Kidney (tissue), 14 donors: ENCODE data around the gene MORN2. TPM values are rescaled to one million over a fixed set of nuclear protein-coding genes. Genes with fewer than 3 reads are reported as not detected.

ENCODE experiments used
- DNase-seq, 5 donors: peaks; one replicate each; pipeline ENCODE4 v3.0.0-alpha.2; 2013 to 2020
- FAIRE-seq: peaks from 2 replicates; lab custom pipeline; 2012; peaks lifted over from hg19 to GRCh38; lab: Jason Lieb, UNC
- H3K27ac ChIP-seq, 2 donors: one replicate each; pipeline ENCODE4 v1.7.0; 2013; ENCODE audit warnings: low read depth in 2 of 2, low read length in 2 of 2, inconsistent platforms in 1 of 2
- H3K27me3 ChIP-seq: one replicate; pipeline ENCODE4 v1.7.1; 2013; ENCODE audit warnings: low read length, inconsistent platforms; ENCODE audit not compliant: control insufficient read depth, insufficient read depth
- H3K36me3 ChIP-seq, 3 donors: one replicate each; pipeline versions ENCODE4 v1.7.0 to v1.7.1; 2013; ENCODE audit warnings: low read length in 3 of 3, control low read depth in 1 of 3, inconsistent platforms in 1 of 3; ENCODE audit not compliant: insufficient read depth in 3 of 3, control insufficient read depth in 2 of 3
- H3K4me1 ChIP-seq, 3 donors: one replicate each; pipeline versions ENCODE4 v1.7.0 to v1.7.1; 2013; ENCODE audit warnings: low read length in 3 of 3, inconsistent platforms in 1 of 3, low read depth in 1 of 3; ENCODE audit not compliant: control insufficient read depth in 2 of 3, insufficient read depth in 2 of 3
- H3K4me3 ChIP-seq, 3 donors: one replicate each; pipeline versions ENCODE4 v1.7.0 to v1.8.1; 2013; ENCODE audit warnings: low read length in 3 of 3, control low read depth in 1 of 3, inconsistent platforms in 1 of 3
- H3K9ac ChIP-seq, 3 donors: one replicate each; pipeline versions ENCODE4 v1.7.0 to v1.7.1; 2013; ENCODE audit warnings: low read length in 3 of 3, control low read depth in 1 of 3, inconsistent platforms in 1 of 3
- H3K9me3 ChIP-seq, 3 donors: one replicate each; pipeline versions ENCODE4 v1.7.0 to v1.7.1; 2013; ENCODE audit warnings: low read length in 3 of 3, control low read depth in 1 of 3, inconsistent platforms in 1 of 3; ENCODE audit not compliant: control insufficient read depth in 2 of 3, insufficient read depth in 1 of 3
- intact Hi-C: fragments of 100-400 bp; cut with DNase I; formaldehyde crosslinking; loops from one replicate; pipeline ENCODE4 v1.11.1; 2022
- polyA plus RNA-seq: library from polyadenylated mRNA; stranded (reverse); fragments of 350-450 nt; fragmentation: Illumina TruSeq; extraction: RNeasy Lipid Tissue Mini Kit (QIAGEN cat#74804); gene quantifications from one replicate; pipeline ENCODE4 v1.2.3, GENCODE V29; 2014; ENCODE audit warnings: low read depth, low replicate concordance; ENCODE audit not compliant: insufficient read depth
- total RNA-seq: library from RNA; stranded (reverse); fragmentation: NEBNext Ultra II Directional; extraction: Animal tissue kit (Norgen Biotek cat#: 25700); gene quantifications from one replicate; pipeline ENCODE4 v1.2.1, GENCODE V29; 2021
- TF ChIP-seq, protein P1 (sequence below): IDR thresholded peaks from 3 replicates; pipeline ENCODE4 v1.5.1; 2012; ENCODE audit warnings: mild to moderate bottlenecking, moderate library complexity, borderline replicate concordance; ENCODE audit not compliant: insufficient read depth; ENCODE audit errors: extremely low read depth
- donor health status: control.
- donor health status: control.
- donor health status: control.
- donor health status: control.
- donor health status: control.
- donor health status: DM: yes; HTN: yes; CAD: no.
- donor health status: Normal renal cell carcinoma (clear cell type).

Gene MORN2
- total and polyA plus RNA-seq, 2 donors from 2014 or later, result 29.6 to 121 TPM

DNA sequence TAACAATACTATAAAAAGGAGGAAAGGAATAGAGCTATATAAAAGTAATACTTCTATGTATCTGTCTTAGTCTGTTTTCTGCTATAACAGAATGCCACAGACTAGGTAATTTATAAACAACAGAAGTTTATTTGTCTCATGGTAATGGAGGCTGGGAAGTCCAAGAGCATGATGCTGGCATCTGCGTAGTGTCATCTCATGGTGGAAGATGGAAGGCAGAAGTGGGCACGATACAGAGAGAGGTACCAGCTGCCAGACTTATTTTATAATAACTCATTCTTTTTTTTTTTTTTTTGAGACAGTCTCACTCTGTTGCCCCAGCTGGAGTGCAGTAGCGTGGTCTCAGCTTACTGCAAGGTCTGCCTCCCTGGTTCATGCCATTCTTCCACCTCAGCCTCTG is 4.3 kb upstream of the MORN2 start:
- Histone ChIP-seq H3K36me3 (peaks cover 0 to 8% (median 0%) of the 10 kb centered on the region in 3 donors), H3K9me3 (peaks cover 0 to 2% (median 0%) of the 10 kb centered on the region in 3 donors), H3K9ac (no peak overlapping the region), H3K27ac (no peak overlapping the region), H3K4me1 (peaks cover 0 to 10% (median 4%) of the 10 kb centered on the region in 3 donors), H3K4me3 (no peak overlapping the region), H3K27me3 (no peaks in the 10 kb centered on the region)
- TF ChIP-seq, protein P1, sequence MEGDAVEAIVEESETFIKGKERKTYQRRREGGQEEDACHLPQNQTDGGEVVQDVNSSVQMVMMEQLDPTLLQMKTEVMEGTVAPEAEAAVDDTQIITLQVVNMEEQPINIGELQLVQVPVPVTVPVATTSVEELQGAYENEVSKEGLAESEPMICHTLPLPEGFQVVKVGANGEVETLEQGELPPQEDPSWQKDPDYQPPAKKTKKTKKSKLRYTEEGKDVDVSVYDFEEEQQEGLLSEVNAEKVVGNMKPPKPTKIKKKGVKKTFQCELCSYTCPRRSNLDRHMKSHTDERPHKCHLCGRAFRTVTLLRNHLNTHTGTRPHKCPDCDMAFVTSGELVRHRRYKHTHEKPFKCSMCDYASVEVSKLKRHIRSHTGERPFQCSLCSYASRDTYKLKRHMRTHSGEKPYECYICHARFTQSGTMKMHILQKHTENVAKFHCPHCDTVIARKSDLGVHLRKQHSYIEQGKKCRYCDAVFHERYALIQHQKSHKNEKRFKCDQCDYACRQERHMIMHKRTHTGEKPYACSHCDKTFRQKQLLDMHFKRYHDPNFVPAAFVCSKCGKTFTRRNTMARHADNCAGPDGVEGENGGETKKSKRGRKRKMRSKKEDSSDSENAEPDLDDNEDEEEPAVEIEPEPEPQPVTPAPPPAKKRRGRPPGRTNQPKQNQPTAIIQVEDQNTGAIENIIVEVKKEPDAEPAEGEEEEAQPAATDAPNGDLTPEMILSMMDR, result no peak
- intact Hi-C loops, result no loop called here
- no peak for FAIRE-seq
- no peak for DNase-seq

DNA sequence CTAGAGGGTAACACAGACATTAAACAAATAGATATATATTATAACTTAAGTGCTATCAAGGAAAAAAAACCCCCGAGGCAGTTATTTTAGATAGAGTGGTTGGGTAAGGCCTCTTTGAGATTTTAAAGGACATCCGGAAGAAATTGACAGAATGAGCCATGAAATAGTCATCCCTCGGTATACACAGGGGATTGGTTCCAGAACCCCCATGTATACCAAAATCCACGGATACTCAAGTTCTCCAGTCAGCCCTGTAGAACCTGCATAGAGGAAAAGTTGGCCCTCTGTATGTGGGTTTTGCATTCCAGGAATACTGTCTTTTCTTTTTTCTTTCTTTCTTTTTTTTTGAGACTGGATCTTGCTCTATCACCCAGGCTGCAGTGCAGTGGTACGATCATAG is 2.0 kb upstream of the MORN2 start:
- DNase-seq, result no peak
- Histone ChIP-seq H3K27ac (no peak overlapping the region), H3K4me3 (no peak overlapping the region), H3K9ac (no peak overlapping the region), H3K9me3 (peaks cover 0 to 2% (median 0%) of the 10 kb centered on the region in 3 donors), H3K4me1 (peaks cover 0 to 15% (median 4%) of the 10 kb centered on the region in 3 donors), H3K27me3 (no peaks in the 10 kb centered on the region), H3K36me3 (no peaks in the 10 kb centered on the region)
- intact Hi-C loops, result no loop called here
- FAIRE-seq, result no peak
- TF ChIP-seq, protein P1, result no peak

DNA sequence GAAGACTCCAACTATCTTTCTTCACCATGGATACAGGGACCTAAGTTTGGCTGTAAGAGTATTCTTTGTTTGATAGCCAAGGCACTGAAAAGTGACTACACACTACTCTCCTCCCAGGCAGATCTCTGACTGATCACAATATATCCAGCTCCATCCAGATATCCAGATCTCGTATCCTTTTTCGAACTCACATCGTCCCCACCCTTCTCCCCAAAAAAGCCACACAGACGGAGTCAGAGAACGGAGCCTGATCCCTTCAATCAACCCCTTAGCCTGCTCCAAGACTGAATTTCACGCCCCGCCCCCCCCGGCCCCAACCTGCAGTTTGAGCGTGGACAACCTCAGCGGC is 575 bp upstream of the MORN2 start:
- TF ChIP-seq, protein P1, result no peak
- peaks cover 0 to 15% (median 4%) of the 10 kb centered on the region in 3 donors for H3K4me1 ChIP-seq
- FAIRE-seq, result no peak
- H3K4me3 ChIP-seq, result peak overlapping the region; percentile 88 to 99 (median 98)
- H3K36me3 ChIP-seq, result no peaks in the 10 kb centered on the region
- peaks cover 0 to 2% (median 0%) of the 10 kb centered on the region in 3 donors for H3K9me3 ChIP-seq
- DNase-seq, result no peak
- peak overlapping the region; percentile 72 to 97 (median 80) for H3K9ac ChIP-seq
- H3K27me3 ChIP-seq, result no peaks in the 10 kb centered on the region
- H3K27ac ChIP-seq, result peak overlapping the region in 1 of 2 donors; percentile 9
- intact Hi-C loops, result no loop called here

DNA sequence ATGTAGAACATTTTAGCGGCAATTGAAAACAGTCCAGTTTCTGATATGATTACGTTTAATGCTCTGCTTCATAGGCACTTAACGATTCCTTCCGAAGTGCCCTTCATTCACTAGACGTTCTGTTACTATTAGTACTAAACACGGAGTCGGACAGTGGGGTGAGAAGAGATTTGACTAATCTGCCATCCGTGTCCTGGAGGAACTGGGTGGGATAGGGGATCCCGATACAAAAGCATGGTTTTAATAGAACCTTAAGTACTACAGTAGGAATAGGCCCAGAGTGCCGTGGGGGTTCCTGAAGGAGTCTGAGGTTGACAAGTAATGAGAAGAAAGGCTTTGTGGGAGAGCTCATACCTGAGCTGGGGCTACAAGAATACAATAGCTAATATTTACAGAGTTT is 631 bp downstream of the MORN2 start:
- H3K9ac ChIP-seq, result peak overlapping the region; percentile 72 to 97 (median 79)
- no peak for FAIRE-seq
- peak overlapping the region; percentile 88 to 99 (median 98) for H3K4me3 ChIP-seq
- TF ChIP-seq, protein P1, result no peak
- H3K36me3 ChIP-seq, result peaks cover 0 to 3% (median 0%) of the 10 kb centered on the region in 3 donors
- DNase-seq, result no peak
- H3K9me3 ChIP-seq, result peaks cover 0 to under 1% (median 0%) of the 10 kb centered on the region in 3 donors
- intact Hi-C loops, result no loop called here
- H3K27me3 ChIP-seq, result no peaks in the 10 kb centered on the region
- no peak overlapping the region for H3K27ac ChIP-seq
- peaks cover 0 to 15% (median 4%) of the 10 kb centered on the region in 3 donors for H3K4me1 ChIP-seq
